Adrenal gland (tissue), 5 donors: ENCODE data around the gene PSMB2.

Source experiments
- CTCF ChIP-seq, 6 experiments: fragments of 450-650 bp in 4 of 6; fragments of 200-600 bp in 2 of 6; sonication (generic) in 1 of 6; IDR thresholded peaks; 1 replicate in 5 of 6; 2 replicates in 1 of 6; pipeline versions ENCODE4 v1.5.1 to v1.8.0; 2016 to 2021; ENCODE audit warnings: antibody characterized with exemption in 6 of 6, mild to moderate bottlenecking in 2 of 6, moderate library complexity in 1 of 6
- POLR2A ChIP-seq, 2 donors: fragments of 450-650 bp; IDR thresholded peaks; one replicate each; pipeline ENCODE4 v1.6.1; 2017; ENCODE audit warnings: antibody characterized with exemption in 2 of 2, mild to moderate bottlenecking in 2 of 2, moderate library complexity in 1 of 2
- donor health status: DM: no; HTN: no; CAD: no.

- TF ChIP-seq CTCF (IDR thresholded peaks at IDR 0.05) (no peak), POLR2A (IDR thresholded peaks at IDR 0.05) (no peak)
Measured at GRCh38 chr1:35672116-35672515, 30.8 kb upstream of the PSMB2 start.
